Measurements from ENCODE around the gene LYRM4.

LYRM4 gene

GRCh38 chr6:5116243-5116991 lies 144.3 kb downstream of the LYRM4 start:
- DNase-seq = no peak

- no peak for DNase-seq
Measured at GRCh38 chr6:5115168-5115567, 145.6 kb downstream of the LYRM4 start.

GRCh38 chr6:5113096-5113495 lies 147.7 kb downstream of the LYRM4 start:
- no peak for DNase-seq

GRCh38 chr6:5112066-5112799 lies 148.5 kb downstream of the LYRM4 start:
- no peak for DNase-seq

- no peak for DNase-seq
Measured at GRCh38 chr6:5111626-5112025, 149.1 kb downstream of the LYRM4 start.

- no peak for DNase-seq
Measured at GRCh38 chr6:5110246-5110645, 150.5 kb downstream of the LYRM4 start.

- no peak for DNase-seq
Measured at GRCh38 chr6:5109436-5109835, 151.3 kb downstream of the LYRM4 start.

GRCh38 chr6:5108536-5109150 lies 152.1 kb downstream of the LYRM4 start:
- DNase-seq = no peak

- DNase-seq = no peak
Measured at GRCh38 chr6:5108068-5108467, 152.7 kb downstream of the LYRM4 start.

GRCh38 chr6:5107341-5107740 lies 153.4 kb downstream of the LYRM4 start:
- DNase-seq = no peak

GRCh38 chr6:5105146-5105545 lies 155.6 kb downstream of the LYRM4 start:
- DNase-seq = no peak

GRCh38 chr6:5104667-5105066 lies 156.1 kb downstream of the LYRM4 start:
- DNase-seq = no peak

- DNase-seq = no peak
Measured at GRCh38 chr6:5103250-5103649, 157.5 kb downstream of the LYRM4 start.

GRCh38 chr6:5102267-5102970 lies 158.3 kb downstream of the LYRM4 start:
- DNase-seq = no peak

- DNase-seq = no peak
Measured at GRCh38 chr6:5100806-5101205, 159.9 kb downstream of the LYRM4 start.

GRCh38 chr6:5099537-5099936 lies 161.2 kb downstream of the LYRM4 start:
- no peak for DNase-seq

GRCh38 chr6:5098501-5099270 lies 162.1 kb downstream of the LYRM4 start:
- no peak for DNase-seq

- no peak for DNase-seq
Measured at GRCh38 chr6:5096482-5096881, 164.3 kb downstream of the LYRM4 start.

- DNase-seq = no peak
Measured at GRCh38 chr6:5095236-5095635, 165.5 kb downstream of the LYRM4 start.

- DNase-seq = no peak
Measured at GRCh38 chr6:5094327-5094726, 166.4 kb downstream of the LYRM4 start.

GRCh38 chr6:5093231-5094015 lies 167.3 kb downstream of the LYRM4 start:
- DNase-seq = no peak

Measured in CD4-positive, alpha-beta T cell treated with Interleukin-1 beta for 1 hour (primary cell).